Fibroblast of skin of right biceps (primary cell): Measurements from ENCODE around the gene CDYL2.
"Not testable (repeated sequence)": the region's sequence is repeated elsewhere in the genome, so short reads cannot be mapped to it uniquely, and the experiment has no call there.

Source experiments
- DNase-seq: peaks from one replicate; pipeline ENCODE4 v3.0.0-alpha.2; 2013

CDYL2 gene

GRCh38 chr16:80666378-80667250 lies 137.8 kb downstream of the CDYL2 start:
- DNase-seq = no peak

GRCh38 chr16:80665356-80665755 lies 139.0 kb downstream of the CDYL2 start:
- no peak for DNase-seq

- no peak for DNase-seq
These were observed 139.6 kb downstream of the CDYL2 start for GRCh38 chr16:80664786-80665185.

GRCh38 chr16:80664226-80664625 lies 140.2 kb downstream of the CDYL2 start:
- DNase-seq = no peak

- DNase-seq = no peak
These were observed 141.3 kb downstream of the CDYL2 start for GRCh38 chr16:80663078-80663477.

GRCh38 chr16:80659865-80660264 lies 144.5 kb downstream of the CDYL2 start:
- no peak for DNase-seq

GRCh38 chr16:80656711-80657150 lies 147.7 kb downstream of the CDYL2 start:
- no peak for DNase-seq

GRCh38 chr16:80656161-80656560 lies 148.2 kb downstream of the CDYL2 start:
- DNase-seq = no peak

- DNase-seq = no peak
These were observed 148.6 kb downstream of the CDYL2 start for GRCh38 chr16:80655751-80656150.

GRCh38 chr16:80654094-80654862 lies 150.1 kb downstream of the CDYL2 start:
- DNase-seq = no peak

GRCh38 chr16:80652441-80652840 lies 152.0 kb downstream of the CDYL2 start:
- DNase-seq = no peak

GRCh38 chr16:80650281-80650680 lies 154.1 kb downstream of the CDYL2 start:
- not testable (repeated sequence) for DNase-seq

GRCh38 chr16:80640316-80640715 lies 164.1 kb downstream of the CDYL2 start:
- DNase-seq = no peak

- DNase-seq = no peak
These were observed 164.8 kb downstream of the CDYL2 start for GRCh38 chr16:80639636-80640035.

- DNase-seq = no peak
These were observed 166.8 kb downstream of the CDYL2 start for GRCh38 chr16:80637621-80638020.

GRCh38 chr16:80631581-80631980 lies 172.8 kb downstream of the CDYL2 start:
- peak; percentile 29 for DNase-seq

- no peak for DNase-seq
These were observed 176.1 kb downstream of the CDYL2 start for GRCh38 chr16:80628254-80628653.

GRCh38 chr16:80627108-80627507 lies 177.3 kb downstream of the CDYL2 start:
- no peak for DNase-seq

GRCh38 chr16:80623376-80623775 lies 181.0 kb downstream of the CDYL2 start:
- DNase-seq = peak; percentile 41

GRCh38 chr16:80622007-80622406 lies 182.4 kb downstream of the CDYL2 start:
- no peak for DNase-seq

GRCh38 chr16:80620736-80621605 lies 183.4 kb downstream of the CDYL2 start:
- no peak for DNase-seq

GRCh38 chr16:80619824-80620223 lies 184.6 kb downstream of the CDYL2 start:
- no peak for DNase-seq
